GM21717 (cell line): ENCODE results near the gene VPS9D1.
A peak's percentile ranks its signal among the peaks of the same experiment; 100 is the strongest.

ENCODE experiments used
- ATAC-seq: cut with Tn5 transposase; IDR thresholded peaks from one replicate; pipeline ENCODE4 v1.9.1; 2021; ENCODE audit warnings: mild to moderate bottlenecking, moderate library complexity; ENCODE audit not compliant: unreplicated experiment

VPS9D1 gene

GRCh38 chr16:89732918-89733242 lies 12.2 kb upstream of the VPS9D1 start:
- no peak for ATAC-seq

DNA sequence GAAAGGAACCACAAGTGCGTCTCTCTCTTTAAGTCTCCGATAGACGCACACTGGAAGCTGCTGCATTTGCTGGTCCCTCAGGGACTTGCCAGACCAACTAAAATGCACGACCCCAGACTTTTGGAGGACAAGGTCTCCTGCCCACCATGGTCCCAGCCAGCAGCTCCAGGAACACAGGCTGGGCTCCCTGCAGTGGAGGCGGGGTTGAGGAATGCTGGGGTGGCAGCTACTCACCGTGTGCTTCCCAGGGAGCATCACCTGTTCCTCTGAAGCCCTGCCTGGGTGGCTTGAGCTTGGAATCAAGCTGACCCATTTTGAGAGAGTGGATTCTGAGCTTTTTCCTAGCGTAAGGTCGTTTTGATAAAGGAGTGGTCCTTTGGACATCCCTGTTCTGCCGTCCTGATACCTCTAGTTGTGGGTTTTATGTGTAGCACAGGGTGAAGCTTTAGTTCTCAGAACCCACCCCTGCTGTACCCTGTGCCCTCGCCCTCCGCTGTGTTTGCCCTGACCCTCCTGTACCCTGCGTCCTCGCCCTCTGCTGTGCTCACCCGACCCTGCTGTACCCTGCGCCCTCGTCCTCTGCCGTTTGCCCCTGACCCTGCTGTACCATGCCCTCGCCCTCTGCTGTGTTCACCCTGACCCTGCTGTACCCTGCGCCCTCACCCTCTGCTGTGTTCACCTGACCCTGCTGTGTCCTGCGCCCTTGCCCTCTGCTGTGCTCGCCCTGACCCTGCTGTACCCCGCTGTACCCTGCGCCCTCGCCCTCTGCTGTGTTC lies 11.6 kb upstream of the VPS9D1 start:
- ATAC-seq = no peak

DNA sequence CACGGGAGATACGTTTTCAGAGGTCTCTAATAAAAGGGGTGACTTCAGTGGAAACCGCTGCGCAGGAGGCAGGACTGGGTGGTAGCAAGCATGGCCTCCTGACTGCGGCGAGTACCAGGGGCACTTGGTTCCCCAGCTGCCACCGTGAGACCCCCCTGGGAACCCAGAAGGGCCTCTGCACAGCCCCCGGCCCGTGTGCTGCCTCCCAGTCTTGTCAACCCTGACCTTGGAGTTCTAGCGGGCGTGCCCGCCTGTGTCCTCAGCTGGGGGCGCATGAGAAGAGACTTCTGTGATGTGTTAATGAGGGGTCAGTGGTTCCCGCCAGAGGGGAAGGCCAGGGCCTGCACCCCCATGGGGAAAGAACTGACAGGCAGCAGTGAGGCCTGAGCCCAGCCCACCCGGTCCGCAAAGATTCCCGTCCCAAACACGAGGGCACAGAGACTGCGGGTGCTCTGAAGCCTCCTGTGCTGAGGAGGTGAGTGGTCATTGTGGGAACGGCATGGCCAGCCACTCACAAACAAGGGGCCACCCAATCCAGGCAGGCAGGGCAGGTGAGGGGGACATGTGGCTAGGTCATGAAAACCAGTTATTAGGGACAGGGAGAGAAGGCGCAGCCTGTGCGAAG lies 10.0 kb upstream of the VPS9D1 start:
- ATAC-seq = no peak

DNA sequence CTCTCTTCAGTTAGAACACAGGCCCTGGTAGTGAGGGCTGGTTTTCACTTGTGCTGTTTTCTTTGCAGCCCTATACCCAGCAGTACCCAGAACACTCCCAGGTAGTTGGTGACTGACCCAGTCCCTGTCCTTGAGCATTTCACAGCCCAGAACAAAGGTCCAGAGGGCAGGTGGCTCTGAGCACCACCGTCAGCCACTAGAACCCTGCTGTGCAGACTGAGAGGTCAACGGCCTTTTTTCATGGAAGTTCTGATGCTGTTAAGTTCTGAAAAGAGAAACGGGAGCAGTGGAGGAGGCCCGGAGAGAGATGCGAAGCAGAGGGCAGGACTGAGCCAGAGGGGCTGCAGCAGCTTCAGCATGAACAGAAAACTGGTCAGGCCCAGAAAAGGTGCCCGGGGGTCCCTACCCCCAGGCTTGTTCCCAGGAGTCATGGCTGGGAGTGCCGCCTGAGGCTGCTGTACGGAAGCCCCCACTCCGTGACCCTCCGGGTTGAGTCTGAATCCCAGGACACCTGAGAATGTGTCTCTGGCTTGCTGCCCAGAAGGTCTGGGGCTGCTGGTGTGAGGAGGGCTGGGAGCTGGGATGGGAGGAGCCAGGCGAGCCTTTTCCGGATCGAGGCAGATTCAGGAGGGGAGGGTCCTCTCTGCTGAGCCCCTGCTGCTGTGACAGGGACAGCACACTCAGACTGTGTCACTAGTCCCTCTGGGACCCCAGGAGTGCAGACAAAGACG lies 9.3 kb upstream of the VPS9D1 start:
- no peak for ATAC-seq

DNA sequence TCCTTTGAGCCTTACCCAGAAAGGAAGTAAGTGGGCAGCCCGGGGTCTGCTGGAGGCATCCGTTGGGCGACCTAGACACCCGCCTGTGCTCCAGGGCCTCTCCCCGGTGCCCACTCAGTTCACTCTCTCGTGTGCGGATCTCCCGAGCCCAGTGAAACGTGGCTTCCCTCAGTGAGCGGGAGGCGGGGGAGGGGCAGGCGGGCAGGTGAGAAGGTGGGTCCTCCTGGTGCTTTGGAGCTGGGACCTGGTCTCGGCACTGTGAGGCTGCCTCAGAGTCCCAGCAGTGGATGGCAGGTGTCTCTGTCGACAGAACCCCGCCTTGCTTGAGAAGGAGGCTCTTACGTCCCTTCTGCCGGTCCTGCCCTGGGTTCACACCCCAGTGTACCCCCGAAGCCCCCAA lies 8.6 kb upstream of the VPS9D1 start:
- no peak for ATAC-seq

GRCh38 chr16:89727406-89728120 lies 6.9 kb upstream of the VPS9D1 start:
- no peak for ATAC-seq

GRCh38 chr16:89723279-89724250 lies 2.9 kb upstream of the VPS9D1 start:
- ATAC-seq = no peak

- peak; percentile 17 for ATAC-seq
Observed at GRCh38 chr16:89722392-89723278, 1.9 kb upstream of the VPS9D1 start.

- ATAC-seq = peak; percentile 31
Observed at GRCh38 chr16:89721546-89722391, 1.1 kb upstream of the VPS9D1 start.

DNA sequence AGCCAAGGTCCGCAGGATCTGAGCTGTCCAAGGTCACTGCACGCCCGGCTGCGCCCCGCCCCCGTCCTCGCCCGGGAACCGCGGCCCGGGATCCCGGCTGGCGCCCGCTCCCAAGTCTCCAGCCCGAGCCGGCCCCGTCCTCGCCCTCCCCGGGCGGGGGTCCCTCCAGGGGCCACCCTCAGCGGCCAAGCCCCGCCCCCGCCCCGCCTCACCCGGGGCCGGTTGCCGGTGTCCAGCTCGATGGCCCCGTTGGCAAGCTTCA lies 216 bp downstream of the VPS9D1 start:
- ATAC-seq = no peak

DNA sequence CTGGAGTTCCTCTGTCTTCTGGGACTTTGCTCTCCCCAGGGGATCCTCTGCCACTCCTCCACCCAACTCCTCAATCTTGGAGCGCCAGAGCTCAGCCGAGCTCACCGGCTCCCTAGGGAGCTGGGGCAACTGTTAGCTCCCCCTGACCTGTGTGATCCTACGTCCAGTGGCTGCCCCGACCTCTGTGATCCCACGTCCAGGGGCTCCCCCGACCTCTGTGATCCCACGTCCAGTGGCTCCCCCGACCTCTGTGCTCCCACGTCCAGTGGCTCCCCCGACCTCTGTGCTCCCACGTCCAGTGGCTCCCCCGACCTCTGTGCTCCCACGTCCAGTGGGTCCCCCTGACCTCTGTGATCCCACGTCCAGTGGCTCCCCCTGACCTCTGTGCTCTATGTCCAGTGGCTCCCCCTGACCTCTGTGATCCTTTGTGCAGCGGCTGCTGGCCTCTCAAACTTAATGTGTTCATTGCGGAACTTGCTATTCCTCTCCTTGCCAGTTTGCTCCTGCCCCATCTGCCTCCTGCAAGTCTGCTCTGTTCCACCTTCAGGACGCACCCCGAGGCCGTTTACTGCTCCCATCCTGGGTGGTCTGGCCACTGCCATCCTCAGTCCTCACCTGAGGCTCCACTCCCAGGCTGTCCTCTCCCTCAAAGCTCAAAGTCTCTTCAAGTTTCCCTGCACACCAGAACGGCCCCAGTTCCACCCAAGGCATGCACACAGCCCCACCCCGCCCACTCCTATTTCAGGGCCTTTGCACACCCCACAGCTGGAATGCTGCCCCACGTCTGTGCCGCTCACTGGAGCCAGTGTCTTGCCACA lies 2.8 kb downstream of the VPS9D1 start:
- no peak for ATAC-seq

DNA sequence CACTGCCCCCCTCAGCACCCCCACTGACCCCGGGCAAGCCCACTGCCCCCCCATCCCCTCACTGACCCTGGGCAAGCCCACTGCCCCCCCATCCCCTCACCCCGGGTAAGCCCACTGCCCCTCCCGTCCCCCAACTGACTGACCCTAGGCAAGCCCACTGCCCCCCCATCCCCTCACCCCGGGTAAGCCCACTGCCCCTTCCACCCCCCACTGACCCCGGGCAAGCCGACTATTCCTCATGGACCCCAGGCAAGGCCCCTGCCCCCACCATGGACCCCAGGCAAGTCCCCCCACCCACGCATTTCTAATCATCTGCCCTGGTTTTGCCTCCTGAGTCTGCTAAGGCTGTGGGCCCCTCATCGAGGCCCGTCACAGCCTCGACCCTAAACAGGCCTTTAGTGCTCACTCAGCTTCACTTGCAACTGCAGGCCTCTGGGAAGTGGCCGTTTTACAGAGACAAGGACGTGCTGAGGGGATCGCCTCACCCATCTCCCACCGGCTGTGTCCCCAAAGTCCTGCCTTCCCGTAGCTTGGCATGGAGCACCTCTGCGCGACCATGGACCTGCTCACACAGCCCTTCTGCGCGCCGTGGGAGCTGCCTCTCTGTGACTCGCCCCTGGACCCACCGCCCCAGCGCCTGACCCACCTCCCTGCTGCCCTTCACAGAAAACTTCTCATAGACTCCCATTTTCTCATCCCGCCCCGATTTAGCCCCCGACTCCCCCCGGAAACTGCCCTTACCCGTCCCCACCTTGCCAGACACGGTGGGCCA lies 3.6 kb downstream of the VPS9D1 start:
- no peak for ATAC-seq

- no peak for ATAC-seq
Observed at GRCh38 chr16:89716493-89716892, 4.2 kb downstream of the VPS9D1 start.

DNA sequence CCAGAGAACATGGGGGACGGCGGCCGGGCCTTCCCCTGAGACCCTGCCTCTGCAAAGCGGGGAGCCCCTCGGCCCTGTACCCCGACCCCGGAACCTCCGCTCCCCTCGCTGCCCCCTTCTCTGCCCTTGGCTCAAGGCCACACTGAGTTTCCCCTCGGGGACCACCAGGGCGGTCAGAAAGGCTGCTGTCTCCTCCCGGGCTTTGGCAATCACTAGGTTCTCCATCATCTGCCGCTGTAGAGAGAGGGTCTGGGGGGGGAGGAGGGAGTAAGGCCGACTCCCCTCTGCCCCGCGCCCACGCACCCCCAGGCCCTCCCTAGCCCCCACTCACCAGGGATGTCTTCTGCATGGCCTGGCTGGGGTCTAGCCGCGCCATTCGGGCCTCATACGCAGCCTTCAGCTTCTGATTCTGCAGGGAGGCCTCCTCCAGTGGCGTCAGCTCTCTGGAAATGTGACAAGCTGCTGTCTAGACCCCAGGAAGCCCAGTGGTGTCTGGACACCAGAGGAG lies 8.4 kb downstream of the VPS9D1 start:
- no peak for ATAC-seq

DNA sequence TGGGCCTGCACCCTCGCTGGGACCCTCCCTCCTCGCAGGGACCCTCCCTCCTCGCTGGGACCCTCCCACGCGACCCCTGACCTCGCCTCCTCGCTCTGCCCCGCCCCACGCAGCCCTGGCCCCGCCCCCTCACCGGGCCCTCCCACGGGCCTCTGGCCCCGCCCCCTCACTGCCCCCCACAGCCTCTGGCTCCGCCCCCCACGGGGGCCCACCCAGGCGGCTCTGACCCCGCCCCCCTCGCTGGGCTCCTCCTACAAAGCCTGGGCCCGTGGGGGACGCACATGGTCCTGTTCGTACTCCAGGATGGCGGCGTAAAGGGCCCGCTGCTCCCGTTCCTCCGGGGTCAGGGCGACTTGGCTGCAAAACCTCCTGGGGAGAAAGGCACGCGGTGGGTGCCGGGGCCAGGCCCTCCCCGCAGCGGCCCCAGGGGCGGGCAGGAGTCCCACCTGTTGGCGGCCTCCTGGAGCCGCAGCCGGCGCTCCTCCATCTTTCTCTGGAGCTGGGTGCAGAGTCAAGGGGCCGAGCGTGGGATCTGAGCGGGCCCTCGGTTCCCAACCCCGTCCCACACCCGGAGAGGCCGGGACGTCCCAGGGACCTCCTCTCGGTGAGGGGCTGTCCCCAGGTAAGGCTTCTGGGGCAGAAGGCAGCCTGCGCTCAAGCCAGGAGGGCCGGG lies 9.0 kb downstream of the VPS9D1 start:
- ATAC-seq = no peak
